HEK293 (cell line): ENCODE measurements around the gene CDK2.

Experiments
- CTCF ChIA-PET: fragments of 350-600 bp; formaldehyde crosslinking; extraction: SDS; loops from one replicate; lab custom pipeline; 2021; ENCODE audit warnings: antibody characterized with exemption; lab: Yijun Ruan, JAX
- POLR2A ChIA-PET: fragments of 300-600 bp; formaldehyde crosslinking; extraction: SDS; loops from one replicate; lab custom pipeline; 2020; ENCODE audit warnings: antibody characterized with exemption, inconsistent platforms; lab: Yijun Ruan, JAX
- H3K27ac ChIP-seq: fragments of 200-500 bp; sonication (Bioruptor generic); 2 replicates; pipeline ENCODE4 v1.5.1; 2014; ENCODE audit warnings: low read depth, low read length, control low read depth, inconsistent platforms; ENCODE audit errors: extremely low read depth
- H3K36me3 ChIP-seq, 2 experiments: fragments of 200-500 bp in 1 of 2; sonication (Bioruptor generic) in 1 of 2; 1 replicate in 1 of 2; 2 replicates in 1 of 2; pipeline ENCODE4 v1.5.1; 2014 to 2017; ENCODE audit warnings: inconsistent platforms in 2 of 2, low read length in 2 of 2; ENCODE audit not compliant: control insufficient read depth in 2 of 2, insufficient read depth in 1 of 2
- H3K4me1 ChIP-seq: fragments of 200-500 bp; sonication (Bioruptor generic); 2 replicates; pipeline ENCODE4 v1.5.1; 2014; ENCODE audit warnings: mild to moderate bottlenecking, low read length, inconsistent platforms; ENCODE audit not compliant: control insufficient read depth, insufficient read depth
- H3K4me3 ChIP-seq: 2 replicates; pipeline ENCODE4 v1.5.1; 2011; ENCODE audit warnings: low read depth, mild to moderate bottlenecking, control low read depth, low read length, moderate library complexity
- H3K9me3 ChIP-seq: fragments of 200-500 bp; sonication (Bioruptor generic); 2 replicates; pipeline ENCODE4 v1.5.1; 2014; ENCODE audit warnings: low read depth, low read length, inconsistent platforms; ENCODE audit not compliant: control insufficient read depth, insufficient read depth
- BCL11A ChIP-seq: fragments of 450-650 bp; formaldehyde crosslinking; IDR thresholded peaks from 2 replicates; pipeline ENCODE4 v1.5.1; 2016; ENCODE audit warnings: low read depth, missing biosample characterization, missing genetic modification characterization
- EGR2 ChIP-seq: fragments of 450-650 bp; formaldehyde crosslinking; IDR thresholded peaks from 2 replicates; pipeline ENCODE4 v1.5.1; 2016; ENCODE audit warnings: low read depth, missing biosample characterization, missing genetic modification characterization
- GLIS2 ChIP-seq: fragments of 450-650 bp; formaldehyde crosslinking; IDR thresholded peaks from 2 replicates; pipeline ENCODE4 v1.5.1; 2016; ENCODE audit warnings: missing biosample characterization, missing genetic modification characterization
- KLF10 ChIP-seq: fragments of 450-650 bp; IDR thresholded peaks from 2 replicates; pipeline ENCODE4 v1.5.1; 2018; ENCODE audit warnings: missing biosample characterization, mild to moderate bottlenecking, missing genetic modification characterization
- KLF16 ChIP-seq: fragments of 450-650 bp; formaldehyde crosslinking; IDR thresholded peaks from 2 replicates; pipeline ENCODE4 v1.5.1; 2017; ENCODE audit warnings: missing biosample characterization, missing genetic modification characterization
- KLF7 ChIP-seq: fragments of 450-650 bp; formaldehyde crosslinking; IDR thresholded peaks from 2 replicates; pipeline ENCODE4 v1.5.1; 2016; ENCODE audit warnings: missing biosample characterization, missing genetic modification characterization, borderline replicate concordance
- KLF8 ChIP-seq: fragments of 450-650 bp; formaldehyde crosslinking; IDR thresholded peaks from 2 replicates; pipeline ENCODE4 v1.5.1; 2016; ENCODE audit warnings: missing biosample characterization, missing genetic modification characterization
- SCRT2 ChIP-seq: fragments of 450-650 bp; formaldehyde crosslinking; IDR thresholded peaks from 2 replicates; pipeline ENCODE4 v1.5.1; 2016; ENCODE audit warnings: missing biosample characterization, missing genetic modification characterization
- SP3 ChIP-seq: fragments of 450-650 bp; formaldehyde crosslinking; IDR thresholded peaks from 2 replicates; pipeline ENCODE4 v1.5.1; 2016; ENCODE audit warnings: missing biosample characterization, missing genetic modification characterization
- ZBTB48 ChIP-seq: fragments of 450-650 bp; formaldehyde crosslinking; IDR thresholded peaks from 2 replicates; pipeline ENCODE4 v1.5.1; 2016; ENCODE audit warnings: missing biosample characterization, missing genetic modification characterization
- ZBTB7A ChIP-seq: fragments of 450-650 bp; formaldehyde crosslinking; IDR thresholded peaks from 2 replicates; pipeline ENCODE4 v1.5.1; 2016; ENCODE audit warnings: low read depth, missing biosample characterization, missing genetic modification characterization
- ZFHX2 ChIP-seq: fragments of 450-650 bp; formaldehyde crosslinking; conservative IDR thresholded peaks from 2 replicates; pipeline ENCODE4 v1.5.1; 2016; ENCODE audit warnings: missing biosample characterization, missing genetic modification characterization
- ZNF10 ChIP-seq: fragments of 450-650 bp; formaldehyde crosslinking; IDR thresholded peaks from 2 replicates; pipeline ENCODE4 v1.5.1; 2017; ENCODE audit warnings: missing biosample characterization, missing genetic modification characterization
- ZNF169 ChIP-seq: fragments of 450-650 bp; formaldehyde crosslinking; IDR thresholded peaks from 2 replicates; pipeline ENCODE4 v1.5.1; 2016; ENCODE audit warnings: missing biosample characterization, missing genetic modification characterization
- ZNF184 ChIP-seq: fragments of 450-650 bp; IDR thresholded peaks from 2 replicates; pipeline ENCODE4 v1.5.1; 2018; ENCODE audit warnings: missing biosample characterization, mild to moderate bottlenecking, missing genetic modification characterization
- ZNF2 ChIP-seq: fragments of 450-650 bp; formaldehyde crosslinking; IDR thresholded peaks from 2 replicates; pipeline ENCODE4 v1.5.1; 2016; ENCODE audit warnings: missing biosample characterization, missing genetic modification characterization
- ZNF501 ChIP-seq: fragments of 450-650 bp; formaldehyde crosslinking; IDR thresholded peaks from 2 replicates; pipeline ENCODE4 v1.5.1; 2016; ENCODE audit warnings: missing biosample characterization, missing genetic modification characterization
- ZNF664 ChIP-seq: fragments of 450-650 bp; formaldehyde crosslinking; IDR thresholded peaks from 2 replicates; pipeline ENCODE4 v1.5.1; 2016; ENCODE audit warnings: missing biosample characterization, missing genetic modification characterization
- ZNF843 ChIP-seq: fragments of 450-650 bp; formaldehyde crosslinking; IDR thresholded peaks from 2 replicates; pipeline ENCODE4 v1.5.1; 2016; ENCODE audit warnings: missing biosample characterization, missing genetic modification characterization
- ZSCAN23 ChIP-seq: fragments of 450-650 bp; formaldehyde crosslinking; IDR thresholded peaks from 2 replicates; pipeline ENCODE4 v1.5.1; 2016; ENCODE audit warnings: missing biosample characterization, missing genetic modification characterization
- TF ChIP-seq, protein P1 (sequence below): fragments of 450-650 bp; IDR thresholded peaks from 2 replicates; pipeline ENCODE4 v1.5.1; 2018; ENCODE audit warnings: missing biosample characterization, missing genetic modification characterization
- TF ChIP-seq, protein P2 (sequence below): fragments of 450-650 bp; formaldehyde crosslinking; IDR thresholded peaks from 2 replicates; pipeline ENCODE4 v1.5.1; 2016; ENCODE audit warnings: missing biosample characterization, missing genetic modification characterization
- TF ChIP-seq, protein P3 (sequence below): fragments of 450-650 bp; formaldehyde crosslinking; IDR thresholded peaks from 2 replicates; pipeline ENCODE4 v1.5.1; 2017; ENCODE audit warnings: missing biosample characterization, missing genetic modification characterization
- TF ChIP-seq, protein P4 (sequence below): fragments of 450-650 bp; formaldehyde crosslinking; IDR thresholded peaks from 2 replicates; pipeline ENCODE4 v1.5.1; 2016; ENCODE audit warnings: missing biosample characterization, missing genetic modification characterization
- TF ChIP-seq, protein P5 (sequence below): fragments of 450-650 bp; formaldehyde crosslinking; IDR thresholded peaks from 2 replicates; pipeline ENCODE4 v1.5.1; 2016; ENCODE audit warnings: missing biosample characterization, missing genetic modification characterization
- TF ChIP-seq, protein P6 (sequence below): fragments of 450-650 bp; formaldehyde crosslinking; IDR thresholded peaks from 2 replicates; pipeline ENCODE4 v1.5.1; 2016; ENCODE audit warnings: missing biosample characterization, missing genetic modification characterization
- TF ChIP-seq, protein P7 (sequence below): sonication (generic); formaldehyde crosslinking; IDR thresholded peaks from 2 replicates; pipeline ENCODE4 v1.8.1; 2022; ENCODE audit warnings: mild to moderate bottlenecking, moderate library complexity, missing genetic modification reagents

Gene CDK2

DNA sequence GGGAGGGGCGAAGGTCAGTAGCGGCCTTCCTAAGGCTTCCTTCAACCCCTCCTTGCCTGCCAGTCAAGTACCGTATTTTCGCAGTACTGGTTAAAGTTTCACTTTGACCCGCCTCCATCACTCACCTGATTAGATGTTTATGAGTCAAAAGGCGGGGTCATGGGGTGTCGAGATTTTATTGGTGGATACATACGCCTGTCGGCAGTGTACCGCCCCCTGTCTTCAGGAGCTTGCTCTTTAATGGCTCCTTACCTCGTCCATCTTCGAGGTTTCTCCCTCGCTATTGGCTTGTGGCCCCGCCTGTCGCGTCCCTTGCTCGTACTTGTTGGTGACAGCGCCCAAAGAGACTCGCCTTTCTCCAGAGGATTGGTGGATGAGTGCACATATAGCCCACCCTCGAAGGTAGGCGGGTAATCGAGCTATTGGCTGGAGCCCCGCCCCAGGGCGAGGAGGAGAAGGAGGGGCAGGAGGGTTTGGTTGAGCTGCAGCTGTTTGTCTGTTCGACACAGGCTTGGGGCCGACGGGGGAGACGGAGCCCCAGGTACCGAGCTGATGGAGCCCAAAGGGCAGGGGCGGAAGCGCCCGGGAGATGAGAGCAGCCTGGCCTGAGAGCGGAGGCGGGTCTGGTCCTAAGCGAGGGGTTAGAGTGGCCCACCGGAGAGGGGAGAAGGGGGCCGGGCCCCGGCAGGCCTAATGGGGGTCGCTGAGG, 7.1 kb downstream of the CDK2 start, which contains the start of gene RAB5B:
RAB5B (plus strand) TSS at position 480 of the 709 bp plus-strand sequence. CDS start 12,883 bp downstream, outside the sequence.
- Histone ChIP-seq H3K9me3 (no peaks in the 10 kb centered on the region), H3K4me1 (peaks cover 4% of the 10 kb centered on the region; the same call in 1 of the 2 replicates), H3K27ac (peak within 1 kb of the TSS; percentile 83), H3K36me3 (peaks cover 13 to 63% of the 10 kb centered on the region in 2 experiments), H3K4me3 (peak within 1 kb of the TSS; percentile 87)
- CTCF ChIA-PET, result interaction anchor here (0.5 to 3.0 kb wide), 15 partner anchors 18 to 601 kb away, joined by 3 to 30 read pairs (median 5); partner anchors contain the start of gene SUOX
- POLR2A ChIA-PET, result interaction anchor here (0.6 to 2.6 kb wide), 37 partner anchors 11 to 1612 kb away, joined by 3 to 66 read pairs (median 7); partner anchors contain the start of genes CD63, DNAJC14, NACA and ORMDL2
- TF ChIP-seq, protein P1, sequence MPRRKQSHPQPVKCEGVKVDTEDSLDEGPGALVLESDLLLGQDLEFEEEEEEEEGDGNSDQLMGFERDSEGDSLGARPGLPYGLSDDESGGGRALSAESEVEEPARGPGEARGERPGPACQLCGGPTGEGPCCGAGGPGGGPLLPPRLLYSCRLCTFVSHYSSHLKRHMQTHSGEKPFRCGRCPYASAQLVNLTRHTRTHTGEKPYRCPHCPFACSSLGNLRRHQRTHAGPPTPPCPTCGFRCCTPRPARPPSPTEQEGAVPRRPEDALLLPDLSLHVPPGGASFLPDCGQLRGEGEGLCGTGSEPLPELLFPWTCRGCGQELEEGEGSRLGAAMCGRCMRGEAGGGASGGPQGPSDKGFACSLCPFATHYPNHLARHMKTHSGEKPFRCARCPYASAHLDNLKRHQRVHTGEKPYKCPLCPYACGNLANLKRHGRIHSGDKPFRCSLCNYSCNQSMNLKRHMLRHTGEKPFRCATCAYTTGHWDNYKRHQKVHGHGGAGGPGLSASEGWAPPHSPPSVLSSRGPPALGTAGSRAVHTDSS (tag by site-specific recombination), result no peak
- TF ChIP-seq, protein P2, sequence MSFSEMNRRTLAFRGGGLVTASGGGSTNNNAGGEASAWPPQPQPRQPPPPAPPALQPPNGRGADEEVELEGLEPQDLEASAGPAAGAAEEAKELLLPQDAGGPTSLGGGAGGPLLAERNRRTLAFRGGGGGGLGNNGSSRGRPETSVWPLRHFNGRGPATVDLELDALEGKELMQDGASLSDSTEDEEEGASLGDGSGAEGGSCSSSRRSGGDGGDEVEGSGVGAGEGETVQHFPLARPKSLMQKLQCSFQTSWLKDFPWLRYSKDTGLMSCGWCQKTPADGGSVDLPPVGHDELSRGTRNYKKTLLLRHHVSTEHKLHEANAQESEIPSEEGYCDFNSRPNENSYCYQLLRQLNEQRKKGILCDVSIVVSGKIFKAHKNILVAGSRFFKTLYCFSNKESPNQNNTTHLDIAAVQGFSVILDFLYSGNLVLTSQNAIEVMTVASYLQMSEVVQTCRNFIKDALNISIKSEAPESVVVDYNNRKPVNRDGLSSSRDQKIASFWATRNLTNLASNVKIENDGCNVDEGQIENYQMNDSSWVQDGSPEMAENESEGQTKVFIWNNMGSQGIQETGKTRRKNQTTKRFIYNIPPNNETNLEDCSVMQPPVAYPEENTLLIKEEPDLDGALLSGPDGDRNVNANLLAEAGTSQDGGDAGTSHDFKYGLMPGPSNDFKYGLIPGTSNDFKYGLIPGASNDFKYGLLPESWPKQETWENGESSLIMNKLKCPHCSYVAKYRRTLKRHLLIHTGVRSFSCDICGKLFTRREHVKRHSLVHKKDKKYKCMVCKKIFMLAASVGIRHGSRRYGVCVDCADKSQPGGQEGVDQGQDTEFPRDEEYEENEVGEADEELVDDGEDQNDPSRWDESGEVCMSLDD (tag by site-specific recombination), result peak; percentile 96
- TF ChIP-seq, protein P3, sequence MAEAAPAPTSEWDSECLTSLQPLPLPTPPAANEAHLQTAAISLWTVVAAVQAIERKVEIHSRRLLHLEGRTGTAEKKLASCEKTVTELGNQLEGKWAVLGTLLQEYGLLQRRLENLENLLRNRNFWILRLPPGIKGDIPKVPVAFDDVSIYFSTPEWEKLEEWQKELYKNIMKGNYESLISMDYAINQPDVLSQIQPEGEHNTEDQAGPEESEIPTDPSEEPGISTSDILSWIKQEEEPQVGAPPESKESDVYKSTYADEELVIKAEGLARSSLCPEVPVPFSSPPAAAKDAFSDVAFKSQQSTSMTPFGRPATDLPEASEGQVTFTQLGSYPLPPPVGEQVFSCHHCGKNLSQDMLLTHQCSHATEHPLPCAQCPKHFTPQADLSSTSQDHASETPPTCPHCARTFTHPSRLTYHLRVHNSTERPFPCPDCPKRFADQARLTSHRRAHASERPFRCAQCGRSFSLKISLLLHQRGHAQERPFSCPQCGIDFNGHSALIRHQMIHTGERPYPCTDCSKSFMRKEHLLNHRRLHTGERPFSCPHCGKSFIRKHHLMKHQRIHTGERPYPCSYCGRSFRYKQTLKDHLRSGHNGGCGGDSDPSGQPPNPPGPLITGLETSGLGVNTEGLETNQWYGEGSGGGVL, result no peak
- peak; percentile 98 for TF ChIP-seq KLF8 (tag by site-specific recombination)
- TF ChIP-seq ZNF10, result peak; percentile 99
- peak; percentile 83; the same call in 1 of the 2 replicates for TF ChIP-seq KLF10 (tag by site-specific recombination)
- TF ChIP-seq, protein P4, sequence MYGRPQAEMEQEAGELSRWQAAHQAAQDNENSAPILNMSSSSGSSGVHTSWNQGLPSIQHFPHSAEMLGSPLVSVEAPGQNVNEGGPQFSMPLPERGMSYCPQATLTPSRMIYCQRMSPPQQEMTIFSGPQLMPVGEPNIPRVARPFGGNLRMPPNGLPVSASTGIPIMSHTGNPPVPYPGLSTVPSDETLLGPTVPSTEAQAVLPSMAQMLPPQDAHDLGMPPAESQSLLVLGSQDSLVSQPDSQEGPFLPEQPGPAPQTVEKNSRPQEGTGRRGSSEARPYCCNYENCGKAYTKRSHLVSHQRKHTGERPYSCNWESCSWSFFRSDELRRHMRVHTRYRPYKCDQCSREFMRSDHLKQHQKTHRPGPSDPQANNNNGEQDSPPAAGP (tag by site-specific recombination), result peak; percentile 90
- TF ChIP-seq, protein P5, sequence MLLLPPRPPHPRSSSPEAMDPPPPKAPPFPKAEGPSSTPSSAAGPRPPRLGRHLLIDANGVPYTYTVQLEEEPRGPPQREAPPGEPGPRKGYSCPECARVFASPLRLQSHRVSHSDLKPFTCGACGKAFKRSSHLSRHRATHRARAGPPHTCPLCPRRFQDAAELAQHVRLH (tag by site-specific recombination), result peak; percentile 99
- no peak for TF ChIP-seq ZNF664 (tag by site-specific recombination)
- TF ChIP-seq, protein P6, sequence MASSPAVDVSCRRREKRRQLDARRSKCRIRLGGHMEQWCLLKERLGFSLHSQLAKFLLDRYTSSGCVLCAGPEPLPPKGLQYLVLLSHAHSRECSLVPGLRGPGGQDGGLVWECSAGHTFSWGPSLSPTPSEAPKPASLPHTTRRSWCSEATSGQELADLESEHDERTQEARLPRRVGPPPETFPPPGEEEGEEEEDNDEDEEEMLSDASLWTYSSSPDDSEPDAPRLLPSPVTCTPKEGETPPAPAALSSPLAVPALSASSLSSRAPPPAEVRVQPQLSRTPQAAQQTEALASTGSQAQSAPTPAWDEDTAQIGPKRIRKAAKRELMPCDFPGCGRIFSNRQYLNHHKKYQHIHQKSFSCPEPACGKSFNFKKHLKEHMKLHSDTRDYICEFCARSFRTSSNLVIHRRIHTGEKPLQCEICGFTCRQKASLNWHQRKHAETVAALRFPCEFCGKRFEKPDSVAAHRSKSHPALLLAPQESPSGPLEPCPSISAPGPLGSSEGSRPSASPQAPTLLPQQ (tag by site-specific recombination), result peak; percentile 79
- peak; percentile 70 for TF ChIP-seq EGR2 (tag by site-specific recombination)
- TF ChIP-seq KLF7, result peak; percentile 85; the same call in 1 of the 2 replicates
- TF ChIP-seq, protein P7, sequence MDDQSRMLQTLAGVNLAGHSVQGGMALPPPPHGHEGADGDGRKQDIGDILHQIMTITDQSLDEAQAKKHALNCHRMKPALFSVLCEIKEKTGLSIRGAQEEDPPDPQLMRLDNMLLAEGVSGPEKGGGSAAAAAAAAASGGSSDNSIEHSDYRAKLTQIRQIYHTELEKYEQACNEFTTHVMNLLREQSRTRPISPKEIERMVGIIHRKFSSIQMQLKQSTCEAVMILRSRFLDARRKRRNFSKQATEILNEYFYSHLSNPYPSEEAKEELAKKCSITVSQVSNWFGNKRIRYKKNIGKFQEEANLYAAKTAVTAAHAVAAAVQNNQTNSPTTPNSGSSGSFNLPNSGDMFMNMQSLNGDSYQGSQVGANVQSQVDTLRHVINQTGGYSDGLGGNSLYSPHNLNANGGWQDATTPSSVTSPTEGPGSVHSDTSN, result peak; percentile 99
- TF ChIP-seq KLF16, result peak; percentile 77
- TF ChIP-seq ZNF184, result 0 out of 2 replicates have a peak, but pooled peaks have one; percentile 16
- peak; percentile 100 for TF ChIP-seq SP3 (tag by site-specific recombination)
- peak; percentile 99 for TF ChIP-seq SCRT2 (tag by site-specific recombination)
- TF ChIP-seq ZBTB7A (tag by site-specific recombination), result peak; percentile 87; the same call in 1 of the 2 replicates
- TF ChIP-seq ZSCAN23 (tag by site-specific recombination), result no peak
- TF ChIP-seq ZNF843 (tag by site-specific recombination), result peak; percentile 46
- 0 out of 2 replicates have a peak, but pooled peaks have one; percentile 46 for TF ChIP-seq BCL11A (tag by site-specific recombination)
- peak; percentile 97 for TF ChIP-seq ZNF501 (tag by site-specific recombination)
- TF ChIP-seq ZNF169 (tag by site-specific recombination), result no peak
- TF ChIP-seq GLIS2 (tag by site-specific recombination), result peak; percentile 98
- TF ChIP-seq ZFHX2 (tag by site-specific recombination), result peak; percentile 83
- TF ChIP-seq ZNF2 (tag by site-specific recombination), result peak; percentile 85; the same call in 1 of the 2 replicates
- peak; percentile 79; the same call in 1 of the 2 replicates for TF ChIP-seq ZBTB48 (tag by site-specific recombination)
